ENCODE data around the gene FAM227B.
A peak's percentile ranks its signal among the peaks of the same experiment; 100 is the strongest.
"Not testable (repeated sequence)": the region's sequence is repeated elsewhere in the genome, so short reads cannot be mapped to it uniquely, and the experiment has no call there.

Gene FAM227B

GRCh38 chr15:49438962-49439631 lies 181.5 kb downstream of the FAM227B start:
- DNase-seq (ENCODE audit: low spot score), result no peak

DNA sequence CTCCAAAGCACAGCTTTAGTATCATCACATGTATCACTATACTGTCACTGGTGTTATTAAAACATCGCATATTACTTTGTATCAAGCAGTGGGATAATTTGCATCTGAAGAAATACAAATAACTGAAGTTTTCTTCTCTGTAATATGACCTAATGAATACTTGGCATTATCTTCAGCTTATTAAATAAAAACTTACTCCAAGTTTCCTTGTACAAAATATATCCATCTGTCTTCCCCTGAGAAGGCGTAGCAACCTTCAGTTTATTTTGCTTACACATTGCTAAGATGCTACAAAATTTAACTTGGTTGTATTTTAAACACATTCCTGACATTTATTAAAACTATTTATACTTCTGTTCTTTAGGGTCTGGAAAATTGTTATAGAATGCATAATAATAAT lies 183.9 kb downstream of the FAM227B start:
- no peak for DNase-seq (ENCODE audit: low spot score)

- DNase-seq (ENCODE audit: low spot score), result no peak
Measured at GRCh38 chr15:49435174-49435573, 185.4 kb downstream of the FAM227B start.

DNA sequence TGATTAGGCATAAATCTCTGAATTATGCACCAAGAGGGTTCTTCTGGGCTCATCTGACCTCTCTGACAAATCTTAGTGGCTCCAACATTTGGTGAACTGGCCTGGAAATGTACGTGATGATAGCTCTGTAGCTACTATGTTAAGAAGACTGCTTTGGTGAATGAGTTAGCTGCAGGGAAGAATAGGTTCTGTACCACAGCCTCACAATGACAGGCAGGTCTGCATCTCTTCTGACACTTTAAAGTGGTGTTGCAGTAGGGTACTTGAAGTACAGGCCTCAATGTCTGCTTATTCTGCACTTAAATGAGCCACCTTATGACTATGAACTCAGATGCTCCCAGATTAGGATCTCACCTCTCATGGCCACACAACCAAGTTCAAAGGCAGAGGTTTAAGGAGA lies 190.6 kb downstream of the FAM227B start:
- no peak for DNase-seq (ENCODE audit: low spot score)

- no peak for DNase-seq (ENCODE audit: low spot score)
Measured at GRCh38 chr15:49428409-49429095, 192.1 kb downstream of the FAM227B start.

DNA sequence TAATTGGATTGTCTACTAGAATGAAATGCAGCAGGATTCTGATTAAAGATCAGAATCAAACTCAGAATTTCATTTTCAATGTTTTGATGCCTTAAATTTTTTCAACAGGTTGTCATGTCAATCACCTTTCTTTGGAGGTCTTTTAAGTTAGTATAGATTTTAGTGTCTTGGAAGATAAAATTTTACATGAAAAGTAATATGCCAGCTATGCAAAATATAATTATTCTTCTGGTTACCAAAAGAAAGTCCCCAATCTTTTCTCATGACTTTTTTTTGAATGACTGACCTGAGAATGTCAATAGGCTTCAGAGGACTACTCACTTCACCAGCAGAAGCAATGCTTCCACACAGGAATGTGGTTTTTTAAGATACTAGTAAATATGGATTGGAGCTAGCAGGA lies 193.2 kb downstream of the FAM227B start:
- DNase-seq (ENCODE audit: low spot score), result no peak

DNA sequence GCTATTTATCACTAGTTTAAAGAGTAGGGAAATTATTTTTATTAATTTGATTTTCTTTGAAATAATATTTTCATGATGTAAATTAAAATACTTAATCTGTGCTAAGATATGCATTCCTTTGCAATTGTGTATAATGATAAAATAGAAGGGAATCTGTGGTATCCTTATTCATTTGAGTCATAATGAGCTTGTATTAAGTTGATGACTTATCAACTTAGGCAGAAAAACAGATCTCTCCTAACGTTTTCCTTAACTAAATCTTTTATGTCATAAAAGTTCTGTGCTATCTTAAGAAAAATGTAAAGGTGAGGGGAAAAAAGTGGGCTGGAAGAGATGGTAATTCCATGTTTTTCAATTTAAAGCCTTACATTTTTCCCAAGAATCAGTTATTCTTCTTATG lies 195.7 kb downstream of the FAM227B start:
- no peak for DNase-seq (ENCODE audit: low spot score)

- DNase-seq (ENCODE audit: low spot score), result no peak
Measured at GRCh38 chr15:49423901-49424550, 196.6 kb downstream of the FAM227B start.

GRCh38 chr15:49423021-49423420 lies 197.6 kb downstream of the FAM227B start, which contains the start of gene FGF7:
Gene FGF7, plus strand, starts transcription at chr15:49423242. Its CDS starts 1,056 bp downstream, at chr15:49424298.
- DNase-seq (ENCODE audit: low spot score), result no peak

- DNase-seq (ENCODE audit: low spot score), result peak; percentile 58
Measured at GRCh38 chr15:49421991-49422390, 198.6 kb downstream of the FAM227B start.

DNA sequence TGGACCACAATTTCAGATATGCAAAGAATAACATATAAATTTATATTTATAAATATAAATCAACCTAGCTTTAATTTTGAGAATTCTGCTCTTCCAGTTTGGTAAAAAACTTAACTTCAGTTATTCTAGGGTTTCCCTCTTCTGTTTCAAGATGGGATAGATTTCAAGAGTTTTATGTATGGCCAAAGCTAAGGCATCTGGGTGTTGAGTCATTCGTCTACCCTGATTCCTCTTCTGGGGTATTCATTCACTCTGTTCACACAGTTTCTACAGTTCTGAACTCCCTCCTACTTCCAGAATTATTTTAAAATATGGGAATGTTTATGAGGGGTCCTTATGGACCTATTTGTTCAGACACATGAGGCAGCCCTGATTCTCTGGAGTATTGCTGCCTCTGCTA lies 201.8 kb downstream of the FAM227B start:
- no peak for DNase-seq (ENCODE audit: low spot score)

GRCh38 chr15:49415638-49416037 lies 205.0 kb downstream of the FAM227B start:
- no peak for DNase-seq (ENCODE audit: low spot score)

GRCh38 chr15:49415149-49415548 lies 205.5 kb downstream of the FAM227B start:
- no peak for DNase-seq (ENCODE audit: low spot score)

DNA sequence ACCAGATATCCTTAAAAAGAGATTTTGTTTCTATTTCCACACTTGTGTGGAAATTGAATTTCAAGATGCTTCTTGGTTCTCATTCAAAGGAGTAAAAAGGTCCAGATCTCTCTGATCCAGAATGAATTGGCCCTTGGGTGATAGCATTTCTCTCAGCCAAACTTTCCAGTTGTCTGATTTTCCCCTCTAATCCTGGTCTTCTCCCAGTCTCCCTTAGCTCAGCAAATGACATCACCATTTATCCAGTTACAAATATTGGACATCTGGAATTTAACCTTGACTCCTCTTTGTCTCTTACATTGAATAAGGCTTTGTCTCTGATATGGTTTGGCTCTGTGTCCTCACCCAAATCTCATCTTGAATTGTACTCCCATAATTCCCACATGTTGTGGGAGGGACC lies 207.8 kb downstream of the FAM227B start:
- DNase-seq (ENCODE audit: low spot score), result no peak

- no peak for DNase-seq (ENCODE audit: low spot score)
Measured at GRCh38 chr15:49410641-49411040, 210.0 kb downstream of the FAM227B start.

DNA sequence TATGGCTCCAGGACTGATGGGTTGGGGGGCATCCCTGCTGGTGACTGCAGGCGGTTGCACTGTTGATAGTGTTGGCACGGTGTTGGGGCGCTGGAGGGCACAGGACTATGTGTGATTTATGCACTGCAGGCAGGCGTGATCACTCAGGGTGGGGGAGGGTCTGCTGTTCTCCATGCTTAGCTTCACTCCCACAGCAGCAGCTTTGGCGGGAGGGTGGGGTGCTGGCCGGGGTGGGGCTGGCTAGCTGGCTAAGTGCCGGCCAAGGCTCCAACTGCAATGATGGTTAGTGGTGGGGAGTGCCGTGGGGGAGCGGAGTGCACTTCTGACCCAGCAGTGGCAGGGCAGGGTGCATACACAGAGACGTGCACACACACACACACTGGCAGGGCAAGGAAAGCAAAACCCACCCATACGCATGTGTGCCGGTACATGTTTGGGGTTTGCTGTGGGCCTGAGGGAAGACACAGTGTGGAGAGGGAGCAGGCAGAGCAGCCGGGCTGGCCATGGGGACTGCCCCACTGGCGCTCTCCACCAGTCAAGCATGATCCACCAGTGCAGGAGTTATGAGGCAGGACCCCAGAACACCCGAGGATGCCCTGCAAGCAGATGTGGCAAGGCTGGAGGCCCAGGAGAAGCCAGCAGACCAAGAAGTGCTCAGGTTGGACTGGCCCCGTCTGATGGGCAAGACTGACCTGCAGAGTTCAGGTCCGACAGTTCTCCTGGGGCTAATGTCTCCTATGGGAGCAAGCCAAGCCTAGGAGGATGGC lies 214.1 kb downstream of the FAM227B start:
- no peak for DNase-seq (ENCODE audit: low spot score)

DNA sequence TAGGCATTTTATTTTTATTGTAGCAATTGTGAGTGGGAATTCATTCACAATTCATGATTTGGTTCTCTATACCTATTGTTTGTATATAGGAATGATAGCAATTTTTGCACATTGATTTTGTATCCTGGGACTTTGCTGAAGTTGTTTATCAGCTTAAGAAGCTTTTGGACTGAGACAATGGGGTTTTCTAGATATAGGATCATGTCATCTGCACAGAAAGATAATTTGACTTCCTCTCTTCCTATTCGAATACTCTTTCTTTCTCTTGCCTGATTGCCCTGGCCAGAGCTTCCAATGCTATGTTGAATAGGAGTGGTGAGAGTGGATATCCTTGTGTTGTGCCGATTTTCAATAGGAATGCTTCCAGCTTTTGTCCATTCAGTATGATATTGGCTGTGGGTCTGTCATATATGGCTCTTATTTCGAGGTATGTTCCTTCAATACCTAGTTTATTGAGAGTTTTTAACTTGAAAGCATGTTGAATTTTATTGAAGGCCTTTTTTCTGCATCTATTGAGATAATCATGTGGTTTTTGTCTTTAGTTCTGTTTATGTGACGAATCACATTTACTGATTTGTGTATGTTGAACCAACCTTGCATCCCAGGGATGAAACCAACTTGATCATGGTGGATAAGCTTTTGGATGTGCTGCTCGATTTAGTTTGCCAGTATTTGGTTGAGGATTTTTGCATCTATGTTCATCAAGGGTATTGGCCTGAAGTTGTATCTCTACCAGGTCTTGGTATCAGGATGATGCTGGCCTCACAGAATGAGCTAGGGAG lies 217.9 kb downstream of the FAM227B start:
- not testable (repeated sequence) for DNase-seq (ENCODE audit: low spot score)

DNA sequence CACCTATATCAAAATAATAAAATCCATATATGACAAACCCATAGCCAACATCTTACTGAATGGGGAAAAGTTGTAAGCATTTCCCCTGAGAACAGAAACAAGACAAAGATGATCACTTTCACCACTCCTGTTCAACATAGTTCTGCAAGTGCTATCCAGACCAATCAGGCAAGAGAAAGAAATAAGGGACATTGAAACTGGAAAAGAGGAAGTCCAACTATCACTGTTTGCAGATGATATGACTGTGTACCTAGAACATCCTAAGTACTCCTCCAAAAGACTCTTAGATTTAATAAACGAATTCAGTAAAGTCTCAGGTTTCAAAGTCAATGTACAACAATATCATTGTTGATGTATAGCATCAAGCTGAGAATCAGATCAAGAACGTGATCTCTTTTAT lies 233.1 kb downstream of the FAM227B start:
- DNase-seq (ENCODE audit: low spot score), result no peak

GRCh38 chr15:49383266-49383665 lies 237.4 kb downstream of the FAM227B start:
- DNase-seq (ENCODE audit: low spot score), result no peak

DNA sequence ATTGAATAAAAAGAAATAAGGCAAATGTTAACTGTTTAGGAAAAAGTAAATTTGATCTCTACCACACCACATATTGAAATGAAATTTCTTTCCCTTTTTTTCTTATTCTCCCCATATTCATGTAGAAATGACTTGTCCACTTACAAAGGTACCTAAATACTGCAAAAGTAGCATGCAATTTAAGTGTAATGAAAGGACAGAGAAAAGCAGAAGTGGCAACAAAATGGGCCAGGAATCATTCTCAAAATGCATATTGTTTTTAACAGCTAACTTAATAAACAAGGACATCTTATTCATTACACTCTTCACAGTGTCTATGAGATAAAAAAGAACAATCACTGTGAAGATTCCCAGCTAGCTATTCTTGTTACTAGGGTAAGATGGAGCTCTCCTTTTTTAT lies 238.2 kb downstream of the FAM227B start:
- no peak for DNase-seq (ENCODE audit: low spot score)

GRCh38 chr15:49380912-49381311 lies 239.7 kb downstream of the FAM227B start:
- DNase-seq (ENCODE audit: low spot score), result peak; percentile 39

GRCh38 chr15:49379996-49380395 lies 240.6 kb downstream of the FAM227B start:
- no peak for DNase-seq (ENCODE audit: low spot score)
